GM18498 (cell line): ENCODE results near the gene KCNJ1.
A peak's percentile ranks its signal among the peaks of the same experiment; 100 is the strongest.

Experiments
- ATAC-seq: cut with Tn5 transposase; IDR thresholded peaks from one replicate; pipeline ENCODE4 v1.9.1; 2021; ENCODE audit warnings: mild to moderate bottlenecking, moderate library complexity; ENCODE audit not compliant: unreplicated experiment

KCNJ1 gene

DNA sequence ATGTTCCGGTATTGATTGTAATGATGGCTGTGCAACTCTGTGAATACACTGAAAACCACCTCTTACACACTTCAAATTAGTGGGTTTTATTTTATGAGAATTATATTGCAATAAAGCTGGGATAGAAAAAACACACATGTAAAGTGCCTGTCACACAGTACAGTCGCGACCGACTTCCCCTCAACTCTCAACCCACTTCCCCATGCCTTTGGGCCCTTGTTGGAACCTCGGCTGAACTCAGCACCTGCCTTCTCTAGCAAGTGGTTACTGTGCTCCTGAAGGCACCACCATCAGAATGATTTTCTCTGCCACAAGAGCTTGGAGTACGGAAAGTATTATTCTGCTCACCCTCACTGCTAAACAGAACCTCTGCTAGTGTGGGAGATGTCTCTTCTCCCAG, 13.5 kb downstream of the KCNJ1 start:
- ATAC-seq, result no peak

DNA sequence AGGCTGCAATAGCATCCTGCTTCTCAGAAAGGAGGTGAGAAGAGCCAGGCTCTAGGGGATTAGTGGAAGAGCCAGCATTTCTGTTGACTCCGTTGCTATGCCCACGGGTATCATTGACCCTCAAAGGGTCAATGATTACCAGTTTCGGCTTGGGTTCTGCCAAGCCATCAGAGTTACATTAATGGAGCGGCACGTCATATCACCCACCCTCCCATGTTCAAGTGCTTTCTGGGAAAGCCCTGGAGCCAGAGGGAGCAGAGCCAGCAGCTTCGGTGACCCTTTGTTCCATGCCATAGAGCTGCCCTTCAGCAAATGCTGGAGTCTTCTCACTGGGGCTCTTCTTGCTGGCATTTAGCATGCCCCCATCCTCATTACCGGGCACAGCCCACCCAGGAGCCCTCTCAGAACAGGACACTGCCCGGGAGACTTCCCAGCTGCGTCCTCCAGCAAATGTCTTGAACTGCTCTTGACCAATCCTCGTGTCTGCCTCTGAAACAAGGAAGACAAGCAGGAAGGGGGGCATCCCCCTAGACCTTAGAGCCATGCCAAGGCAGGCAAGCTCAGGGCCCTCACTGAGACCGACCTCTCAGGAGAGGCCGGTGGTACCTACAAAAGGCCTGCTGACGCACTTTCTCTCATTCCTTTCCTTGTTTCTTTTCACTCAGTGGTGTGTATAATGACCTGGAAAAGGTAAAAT, 14.6 kb downstream of the KCNJ1 start:
- ATAC-seq, result no peak

DNA sequence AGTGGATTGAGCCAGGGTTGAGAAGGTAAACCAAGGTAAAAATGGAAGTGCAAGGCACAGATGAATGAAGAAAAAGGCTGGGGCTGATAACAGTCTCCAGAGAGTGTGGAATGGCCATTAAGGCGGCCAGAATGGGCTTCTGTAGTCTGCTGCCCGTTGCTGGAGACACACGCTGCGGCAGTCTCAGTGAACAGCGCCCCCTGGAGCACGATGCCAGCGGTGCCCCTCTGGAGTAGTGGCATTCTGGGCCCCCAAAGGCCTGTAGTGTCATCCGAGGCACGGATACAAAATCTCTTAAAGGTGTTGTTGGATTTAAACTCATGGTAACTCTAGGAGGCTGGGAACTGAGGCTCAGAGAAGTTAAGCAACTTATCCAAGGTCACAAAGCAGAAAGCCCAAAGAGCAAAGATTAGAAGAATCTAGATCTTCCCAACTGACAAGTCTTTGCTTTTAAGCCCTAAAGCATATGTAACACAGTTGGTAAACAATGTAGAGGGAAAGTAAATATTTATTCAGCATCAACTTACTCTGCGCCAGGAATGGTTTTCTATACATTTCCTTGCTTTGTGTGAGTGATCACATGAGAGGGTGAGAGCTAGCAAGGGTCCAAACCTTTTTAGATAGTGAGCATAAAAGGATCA, 18.2 kb downstream of the KCNJ1 start:
- ATAC-seq, result peak; percentile 88

DNA sequence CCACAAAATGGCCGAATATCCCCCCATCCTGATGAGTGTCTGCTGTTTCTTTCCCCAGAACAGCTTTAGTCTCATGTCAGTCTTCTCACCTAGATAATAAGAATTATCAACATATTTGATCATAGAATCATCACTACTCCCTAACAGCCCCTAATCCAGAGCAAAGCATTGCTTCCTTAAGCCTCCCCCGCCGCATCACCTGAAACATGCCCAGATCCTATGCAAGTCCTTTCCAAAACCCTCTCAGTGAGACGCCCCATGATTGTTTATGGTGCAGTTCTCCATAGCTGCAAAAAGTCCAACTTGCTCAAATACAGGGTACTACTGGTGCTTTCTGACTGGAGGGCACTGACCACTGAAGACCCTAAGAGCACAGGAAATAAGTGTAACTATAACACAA, 20.1 kb downstream of the KCNJ1 start:
- no peak for ATAC-seq

DNA sequence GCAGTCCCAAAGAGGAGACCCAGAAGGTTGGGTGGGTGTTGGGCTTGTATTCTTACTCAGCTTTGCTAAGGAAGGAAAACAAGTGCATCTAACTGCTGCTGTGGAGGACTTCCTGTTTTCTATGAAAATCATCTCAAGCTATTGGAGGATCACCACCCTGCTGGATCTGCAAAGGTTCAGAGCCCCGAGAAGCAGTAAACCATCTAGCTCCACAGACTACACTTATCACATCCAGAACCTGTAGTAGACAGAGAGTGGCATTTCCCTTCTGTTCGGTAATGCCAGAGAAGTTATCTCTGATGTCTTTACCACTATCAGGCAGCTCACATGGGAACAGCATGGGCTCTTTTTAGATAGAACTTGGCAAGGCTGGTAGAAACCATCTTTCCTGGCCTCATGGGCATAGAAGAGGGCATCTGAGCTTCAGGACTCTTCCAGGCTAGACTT, 21.7 kb downstream of the KCNJ1 start:
- ATAC-seq, result no peak

DNA sequence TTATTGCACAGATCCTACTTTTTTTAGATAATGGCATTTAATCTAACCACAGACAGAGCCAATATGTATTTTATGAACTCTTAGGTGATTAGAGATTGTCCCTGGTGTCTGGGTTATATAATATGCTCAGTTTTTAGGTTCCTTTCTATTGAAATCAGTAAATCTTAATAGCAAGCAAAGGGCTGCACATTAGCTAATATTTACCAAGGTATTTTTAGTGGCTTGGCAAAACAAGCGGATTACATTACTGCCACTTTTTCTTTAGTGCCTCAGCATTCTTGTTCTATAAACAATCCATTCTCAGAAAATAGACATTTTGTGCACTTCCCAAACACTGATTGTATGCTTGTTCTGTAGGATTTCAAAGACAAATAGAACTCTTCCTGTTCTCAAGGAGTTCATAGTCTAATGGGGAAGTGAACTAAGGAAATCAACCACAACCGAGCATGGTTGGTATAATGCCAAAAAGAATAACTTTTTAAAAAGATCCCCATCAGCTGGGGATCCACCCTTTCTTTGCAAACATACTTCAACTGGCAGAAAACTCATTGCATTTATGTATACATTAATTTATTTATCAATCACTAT, 23.8 kb downstream of the KCNJ1 start:
- no peak for ATAC-seq

DNA sequence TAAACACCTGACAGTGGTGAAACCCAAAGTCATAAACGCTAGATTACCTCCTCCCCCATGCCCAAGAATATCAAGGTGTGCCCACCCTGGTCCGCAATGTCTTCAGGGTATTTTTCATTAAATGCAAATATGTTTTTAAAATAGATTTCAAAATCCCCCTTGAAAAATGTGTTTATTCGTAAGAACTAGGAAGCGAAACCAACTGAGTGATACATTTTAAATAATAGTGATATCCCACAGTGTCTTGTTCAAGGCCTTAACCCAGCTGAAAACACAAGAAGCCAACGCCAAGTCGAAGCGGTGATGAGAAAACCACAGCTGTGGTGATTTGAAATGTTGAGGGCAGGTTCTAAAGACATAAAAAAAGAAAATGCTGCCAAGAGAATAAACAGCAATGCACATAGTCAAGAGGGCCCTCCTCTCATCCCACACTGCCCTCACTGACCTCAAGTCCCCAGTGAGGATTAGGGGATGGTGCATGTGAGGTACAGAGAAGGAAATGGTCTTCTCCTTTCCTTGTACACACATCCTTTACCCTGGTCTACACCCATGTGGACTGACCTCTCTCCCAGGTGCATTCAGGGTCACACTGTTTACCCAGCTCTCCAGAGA, 25.5 kb downstream of the KCNJ1 start:
- ATAC-seq, result peak; percentile 72

DNA sequence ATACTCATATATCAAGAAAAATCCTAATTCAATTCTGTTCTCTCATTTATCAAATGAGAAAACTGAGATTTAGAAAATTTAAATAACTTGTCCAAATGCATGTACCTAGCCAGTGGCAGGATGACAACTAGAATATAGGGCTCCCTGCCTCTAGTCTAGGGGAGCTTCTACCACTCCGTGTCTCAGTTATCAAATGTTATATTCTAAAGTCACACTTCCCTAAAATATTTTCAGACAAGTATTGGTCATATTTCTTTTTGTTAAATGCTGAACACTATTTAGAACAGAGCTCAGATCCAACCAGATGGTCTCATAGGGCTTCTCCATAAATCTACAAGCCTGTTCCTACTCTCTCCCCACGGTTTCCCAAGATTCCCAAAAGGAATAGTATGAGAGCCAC, 26.3 kb downstream of the KCNJ1 start:
- ATAC-seq, result peak; percentile 40

DNA sequence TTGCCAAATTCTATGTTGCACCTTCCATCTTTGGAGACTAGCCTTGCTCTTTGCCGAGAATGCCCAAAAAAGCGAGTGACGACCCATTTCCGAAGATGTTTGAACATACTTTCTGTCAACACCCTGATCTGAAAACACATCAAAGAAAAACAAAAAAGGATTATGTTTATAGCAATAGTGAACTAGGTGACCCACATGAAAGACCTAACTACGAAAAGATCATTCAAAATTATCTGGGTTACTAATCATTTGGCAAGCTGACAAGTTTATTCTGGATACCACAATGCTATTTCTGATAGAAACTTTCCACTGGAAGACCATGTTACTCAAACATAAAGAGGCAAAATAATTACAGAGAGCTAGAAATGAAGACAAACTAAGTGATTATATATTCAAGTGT, 27.0 kb downstream of the KCNJ1 start:
- no peak for ATAC-seq

DNA sequence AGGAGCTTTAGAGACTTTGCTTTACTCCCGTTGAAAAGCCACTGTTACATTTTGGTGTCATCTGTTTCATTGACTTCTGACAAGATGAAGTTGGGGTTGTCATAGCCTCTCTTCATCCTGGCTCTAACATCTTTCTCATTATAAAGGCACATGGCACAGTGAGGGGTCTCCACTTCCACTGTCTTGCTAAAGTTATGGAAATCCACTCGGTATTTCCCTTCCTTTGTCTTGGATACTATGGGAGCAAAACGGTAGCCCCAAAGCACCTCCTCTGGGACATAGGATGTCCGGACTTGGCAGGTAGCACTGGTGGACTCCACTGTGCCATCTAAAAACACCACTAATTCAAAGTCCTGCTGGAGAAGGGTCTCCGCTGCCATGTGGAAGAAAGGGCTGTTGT, 28.0 kb downstream of the KCNJ1 start:
- no peak for ATAC-seq

DNA sequence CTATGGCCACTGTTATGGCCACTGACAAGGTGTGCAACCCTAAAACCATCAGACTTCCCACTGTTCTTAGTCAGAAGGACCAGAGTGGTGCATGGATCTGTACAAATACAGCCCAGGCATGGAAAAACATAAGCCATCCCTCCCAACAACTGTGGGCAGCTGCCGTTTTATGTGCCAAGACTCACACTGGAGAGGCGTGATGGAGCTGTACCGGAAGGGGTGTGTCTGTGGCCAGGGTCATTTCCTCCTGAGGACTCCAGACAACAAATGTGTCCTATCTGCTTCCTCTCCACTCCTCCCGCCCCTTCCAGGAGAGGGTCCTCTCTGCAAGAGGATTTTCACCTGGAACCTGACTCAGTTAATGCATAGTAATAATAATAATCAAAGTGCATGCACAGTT, 29.5 kb downstream of the KCNJ1 start:
- no peak for ATAC-seq

DNA sequence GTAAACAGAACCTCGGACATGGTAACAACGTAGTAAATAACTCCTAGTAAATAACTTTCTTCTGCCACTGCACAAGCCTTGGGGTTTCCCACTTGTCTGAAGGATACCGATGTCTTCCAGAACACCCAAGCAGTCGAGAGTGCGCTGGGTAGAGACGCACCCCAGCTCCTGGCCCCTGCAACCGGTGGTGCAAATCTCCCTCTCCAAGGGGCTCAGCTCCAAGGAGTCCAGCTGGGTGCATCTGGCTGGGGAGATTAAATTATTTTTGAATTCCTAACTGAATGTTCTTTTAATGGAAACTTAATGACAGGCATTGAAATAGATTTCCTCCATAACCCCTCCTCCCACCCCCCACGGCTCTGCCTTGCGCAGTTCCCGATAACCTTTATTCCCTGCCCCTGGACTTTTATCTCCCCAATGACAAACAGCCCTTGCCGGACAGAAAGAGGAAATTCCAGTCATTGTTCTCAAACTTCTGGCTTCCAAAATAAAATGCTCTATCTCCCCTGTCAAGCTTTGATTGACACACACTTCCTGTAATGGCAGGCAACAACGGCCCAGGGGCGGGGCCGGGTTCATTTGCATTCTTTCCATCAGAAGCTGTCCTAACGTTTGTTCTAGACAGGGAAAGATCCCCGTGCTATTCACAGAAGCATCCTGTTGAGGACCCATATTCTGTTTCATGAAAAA, 31.2 kb downstream of the KCNJ1 start:
- no peak for ATAC-seq

DNA sequence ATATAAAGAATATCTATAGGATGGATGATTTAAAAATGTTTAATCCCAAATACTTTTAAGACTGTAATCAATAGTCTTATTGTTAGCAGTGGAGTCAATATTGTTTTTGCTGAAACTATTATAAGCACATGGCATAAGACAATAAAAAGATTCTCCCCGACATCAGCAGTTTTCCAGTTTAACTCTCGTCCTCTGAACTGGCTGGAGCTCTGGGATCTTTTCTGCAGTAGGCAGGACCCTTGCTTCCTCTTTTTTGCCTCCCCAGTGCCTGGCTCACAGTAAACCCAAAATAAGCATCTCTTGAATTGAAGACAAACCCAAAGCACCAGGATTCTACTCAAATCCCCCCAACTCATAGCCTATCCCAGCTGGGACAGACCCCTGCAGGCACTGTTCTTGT, 32.9 kb downstream of the KCNJ1 start:
- no peak for ATAC-seq

DNA sequence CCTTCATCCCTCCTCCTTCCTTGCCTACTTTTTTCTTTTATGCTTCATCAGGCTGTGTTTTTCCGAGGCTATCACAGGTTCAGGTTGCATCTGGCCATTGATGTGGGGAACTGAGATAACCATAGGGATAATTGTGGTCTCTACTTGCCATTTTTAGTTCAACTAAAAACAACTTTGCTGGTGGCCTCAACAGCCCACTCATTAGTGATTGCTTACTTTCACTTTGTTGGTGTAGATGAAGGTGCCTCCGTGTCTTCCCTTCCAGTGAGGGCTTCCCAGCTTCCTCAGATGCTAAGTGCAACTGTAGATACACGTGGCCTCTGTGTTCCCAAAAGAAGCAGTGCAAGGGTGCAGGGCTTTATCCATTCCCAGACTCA, 35.0 kb downstream of the KCNJ1 start:
- ATAC-seq, result peak; percentile 59

DNA sequence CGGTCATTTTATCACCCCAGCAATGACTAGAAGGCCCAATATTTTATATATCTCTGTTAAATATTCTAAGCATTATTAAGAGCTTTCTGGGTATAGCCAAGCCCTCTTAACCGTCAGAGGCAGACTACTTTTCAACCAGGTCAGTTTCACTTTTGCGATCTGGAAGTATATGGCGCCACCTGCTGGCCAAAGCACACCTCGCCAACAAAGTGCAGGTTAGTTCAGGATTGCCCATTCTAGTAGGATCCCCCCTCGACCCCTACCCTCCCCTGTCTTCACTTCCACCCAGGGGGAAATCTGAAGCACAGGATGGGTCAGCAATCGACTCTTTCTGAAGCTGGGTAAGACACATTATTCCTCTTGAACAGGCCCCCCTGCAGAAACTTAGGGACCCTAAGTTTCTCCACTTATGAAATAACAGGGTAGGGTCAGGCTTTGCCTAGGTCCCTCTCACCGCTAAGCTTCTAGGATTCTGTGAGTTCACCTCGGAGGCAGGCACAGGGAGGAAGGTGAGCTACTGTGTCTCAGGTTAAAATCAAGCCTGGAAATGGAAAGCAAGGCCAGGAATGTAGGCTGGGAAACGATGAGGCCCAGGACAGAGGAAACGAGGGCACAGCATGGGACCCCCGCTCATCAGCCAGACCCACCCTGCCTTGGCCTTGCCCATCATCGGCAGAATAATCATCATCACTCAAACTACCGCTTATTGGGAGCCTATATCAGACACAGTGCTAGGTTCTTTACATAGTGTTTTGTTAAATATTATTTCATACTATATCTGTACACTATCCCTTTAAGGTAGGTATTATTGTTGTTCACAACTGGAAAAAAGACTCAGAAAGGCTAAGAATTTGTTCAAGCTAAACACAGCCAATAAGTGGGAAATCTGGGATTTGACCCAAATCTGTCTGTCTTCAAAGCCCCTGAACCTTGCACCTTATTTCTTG, 35.6 kb downstream of the KCNJ1 start:
- ATAC-seq, result peak; percentile 85

DNA sequence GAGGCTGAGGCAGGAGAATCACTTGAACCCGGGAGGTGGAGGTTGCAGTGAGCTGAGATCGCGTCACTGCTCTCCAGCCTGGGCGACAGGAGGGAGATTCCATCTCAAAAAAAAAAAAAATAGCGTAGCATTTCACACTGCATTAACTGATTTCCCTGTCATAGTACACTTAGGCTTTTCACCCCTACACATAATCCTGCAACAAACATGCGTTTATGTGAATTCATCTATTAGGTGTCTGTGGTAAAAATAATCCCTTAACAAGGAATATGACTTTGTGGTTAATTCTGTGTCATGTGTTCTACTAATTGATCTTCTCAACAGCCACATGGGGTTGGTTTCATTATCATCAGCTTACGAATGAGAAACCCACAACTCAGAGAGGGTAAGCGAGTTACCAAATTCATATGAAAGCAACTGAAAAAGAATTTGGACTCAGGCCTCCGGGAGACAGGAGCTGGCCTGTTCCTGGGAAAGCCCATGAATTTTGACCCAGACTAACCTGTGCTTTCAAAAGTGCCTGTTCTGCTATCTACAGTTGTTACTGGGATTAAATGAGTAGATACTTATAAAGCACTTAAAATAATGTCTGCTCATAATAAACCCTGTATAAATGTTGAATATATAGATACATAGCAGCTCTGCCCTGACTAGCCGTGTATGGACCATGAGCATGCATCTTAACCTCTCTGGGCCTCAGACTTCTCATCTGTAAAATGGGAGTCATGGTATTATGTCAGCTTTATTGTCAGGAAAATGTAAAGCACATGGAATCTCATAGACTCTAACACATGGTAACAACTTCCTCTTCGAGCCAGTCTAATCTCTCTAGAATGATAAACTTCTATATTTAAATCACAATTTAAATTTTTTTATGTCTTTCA, 36.6 kb downstream of the KCNJ1 start:
- peak; percentile 29 for ATAC-seq

DNA sequence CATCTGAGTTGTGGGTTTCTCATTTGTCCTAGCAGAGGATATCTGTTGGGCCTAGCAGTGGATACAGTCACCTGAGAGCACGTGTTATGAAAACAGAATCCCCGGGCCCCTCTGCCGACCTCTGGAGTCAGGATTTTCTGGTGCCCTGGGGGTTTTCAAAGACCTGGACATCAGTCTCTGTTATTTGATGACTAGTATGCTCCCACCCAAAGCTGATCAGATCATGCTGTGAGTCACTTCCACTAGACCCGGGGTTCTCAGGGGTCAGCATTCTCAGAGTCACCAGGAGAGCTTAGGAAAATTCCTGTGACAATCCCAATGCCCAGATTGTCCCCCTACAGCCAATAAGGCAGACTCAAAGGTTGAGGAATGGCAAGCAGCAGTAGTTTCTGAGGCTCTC, 38.7 kb downstream of the KCNJ1 start:
- ATAC-seq, result no peak

DNA sequence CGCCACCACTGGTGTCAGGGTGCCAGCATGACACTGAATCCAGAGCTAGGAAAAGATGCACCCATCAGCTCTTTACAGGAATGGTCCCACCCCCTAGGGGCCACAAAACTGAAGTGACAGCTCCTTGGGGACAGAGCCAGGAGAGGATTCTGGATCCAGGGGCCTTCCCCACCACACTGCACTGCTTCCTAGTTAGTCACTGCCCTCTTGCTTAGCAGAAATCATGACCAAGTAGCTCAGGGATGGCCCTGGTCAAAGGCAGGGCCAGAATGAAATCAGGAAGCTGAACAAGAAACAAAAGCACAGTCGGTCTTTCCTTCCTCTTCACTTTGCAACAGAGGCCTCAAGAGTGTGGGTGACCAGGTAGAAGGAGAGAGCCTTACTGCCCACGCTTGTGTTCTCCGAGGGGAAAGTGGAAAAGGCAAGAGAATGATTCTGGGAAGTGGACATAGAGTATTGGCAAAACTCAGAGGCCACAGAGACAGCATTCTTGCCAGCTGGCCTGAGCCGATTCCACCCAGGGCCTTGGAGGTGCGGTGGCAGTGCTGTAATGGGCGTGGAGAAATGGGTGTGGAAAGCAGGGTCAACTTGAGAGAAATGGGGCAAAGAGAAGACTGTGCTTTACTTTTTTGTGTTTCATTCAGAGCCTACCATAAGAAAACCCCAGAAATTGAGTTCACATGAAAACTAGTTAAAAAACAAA, 39.8 kb downstream of the KCNJ1 start:
- no peak for ATAC-seq
